GM21786 (cell line): ENCODE measurements around the gene SLC22A3.

Experiments
- ATAC-seq: cut with Tn5 transposase; IDR thresholded peaks from one replicate; pipeline ENCODE4 v1.9.1; 2021; ENCODE audit not compliant: unreplicated experiment

Gene SLC22A3

GRCh38 chr6:160333841-160334240, 14.3 kb upstream of the SLC22A3 start:
- no peak for ATAC-seq

- no peak for ATAC-seq
Measured at GRCh38 chr6:160336200-160336599, 12.0 kb upstream of the SLC22A3 start.

- no peak for ATAC-seq
Measured at GRCh38 chr6:160337301-160337700, 10.9 kb upstream of the SLC22A3 start.

GRCh38 chr6:160337991-160338390, 10.2 kb upstream of the SLC22A3 start:
- no peak for ATAC-seq

- ATAC-seq: no peak
Measured at GRCh38 chr6:160343144-160343543, 5.0 kb upstream of the SLC22A3 start.

GRCh38 chr6:160344271-160344670, 3.9 kb upstream of the SLC22A3 start:
- ATAC-seq: no peak

GRCh38 chr6:160347259-160348222, 637 bp upstream of the SLC22A3 start:
- no peak for ATAC-seq

- no peak for ATAC-seq
Measured at GRCh38 chr6:160349020-160349441, 853 bp downstream of the SLC22A3 start.

GRCh38 chr6:160349814-160350350, 1.7 kb downstream of the SLC22A3 start:
- ATAC-seq: no peak

GRCh38 chr6:160353950-160354496, 5.8 kb downstream of the SLC22A3 start:
- ATAC-seq: no peak

- ATAC-seq: no peak
Measured at GRCh38 chr6:160355001-160355400, 6.8 kb downstream of the SLC22A3 start.

- no peak for ATAC-seq
Measured at GRCh38 chr6:160356074-160356744, 8.0 kb downstream of the SLC22A3 start.

GRCh38 chr6:160357088-160357487, 8.9 kb downstream of the SLC22A3 start:
- no peak for ATAC-seq

GRCh38 chr6:160358225-160359119, 10.3 kb downstream of the SLC22A3 start:
- ATAC-seq: no peak

- no peak for ATAC-seq
Measured at GRCh38 chr6:160360955-160361354, 12.8 kb downstream of the SLC22A3 start.

- ATAC-seq: no peak
Measured at GRCh38 chr6:160362556-160362955, 14.4 kb downstream of the SLC22A3 start.

- ATAC-seq: no peak
Measured at GRCh38 chr6:160363016-160363996, 15.1 kb downstream of the SLC22A3 start.

GRCh38 chr6:160365117-160365516, 16.9 kb downstream of the SLC22A3 start:
- no peak for ATAC-seq

GRCh38 chr6:160367798-160368547, 19.8 kb downstream of the SLC22A3 start:
- no peak for ATAC-seq
